Fibroblast of the aortic adventitia (primary cell): ENCODE measurements around the gene COL4A6. TPM values are rescaled to one million over a fixed set of nuclear protein-coding genes. Genes with fewer than 3 reads are reported as not detected.

Source experiments
- DNase-seq: peaks from one replicate; pipeline ENCODE4 v3.0.0-alpha.2; 2010; ENCODE audit warnings: low read depth
- H3K4me3 ChIP-seq: 2 replicates; pipeline ENCODE4 v1.5.1; 2011; ENCODE audit warnings: low read depth, mild to moderate bottlenecking, control low read depth, low read length, moderate library complexity
- total RNA-seq: library from RNA; depleted of rRNA; stranded (reverse); fragments of >200 nt; gene quantifications from 2 replicates; pipeline ENCODE4 v1.2.3, GENCODE V29; 2012; ENCODE audit warnings: low replicate concordance
- TF ChIP-seq, protein P1 (sequence below): IDR thresholded peaks from 2 replicates; pipeline ENCODE4 v1.5.1; 2011; ENCODE audit warnings: mild to moderate bottlenecking, low read length, control low read depth, inconsistent platforms; ENCODE audit not compliant: insufficient read depth

The COL4A6 gene
- total RNA-seq, 1 donor = 2.2 TPM

DNA sequence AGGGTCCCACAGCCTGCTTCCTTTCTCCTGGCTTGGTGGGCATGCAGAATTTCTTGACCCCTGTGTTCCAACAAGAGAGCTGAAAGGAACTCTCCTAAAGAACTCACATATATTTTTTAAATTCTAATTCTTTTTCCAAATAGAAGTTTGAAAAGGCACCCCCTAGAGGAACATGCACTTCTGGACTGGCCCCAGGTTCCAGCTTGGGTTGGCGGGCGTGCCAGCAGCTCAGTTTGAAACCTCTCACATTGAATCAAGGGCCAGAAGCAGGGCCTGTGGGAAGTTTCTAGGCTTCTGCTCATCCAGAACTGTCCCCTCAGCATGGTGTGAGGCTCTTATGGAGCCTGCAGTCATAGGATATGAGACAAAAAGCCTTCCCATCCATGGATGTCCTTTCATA, 214.0 kb downstream of the COL4A6 start:
- TF ChIP-seq, protein P1, sequence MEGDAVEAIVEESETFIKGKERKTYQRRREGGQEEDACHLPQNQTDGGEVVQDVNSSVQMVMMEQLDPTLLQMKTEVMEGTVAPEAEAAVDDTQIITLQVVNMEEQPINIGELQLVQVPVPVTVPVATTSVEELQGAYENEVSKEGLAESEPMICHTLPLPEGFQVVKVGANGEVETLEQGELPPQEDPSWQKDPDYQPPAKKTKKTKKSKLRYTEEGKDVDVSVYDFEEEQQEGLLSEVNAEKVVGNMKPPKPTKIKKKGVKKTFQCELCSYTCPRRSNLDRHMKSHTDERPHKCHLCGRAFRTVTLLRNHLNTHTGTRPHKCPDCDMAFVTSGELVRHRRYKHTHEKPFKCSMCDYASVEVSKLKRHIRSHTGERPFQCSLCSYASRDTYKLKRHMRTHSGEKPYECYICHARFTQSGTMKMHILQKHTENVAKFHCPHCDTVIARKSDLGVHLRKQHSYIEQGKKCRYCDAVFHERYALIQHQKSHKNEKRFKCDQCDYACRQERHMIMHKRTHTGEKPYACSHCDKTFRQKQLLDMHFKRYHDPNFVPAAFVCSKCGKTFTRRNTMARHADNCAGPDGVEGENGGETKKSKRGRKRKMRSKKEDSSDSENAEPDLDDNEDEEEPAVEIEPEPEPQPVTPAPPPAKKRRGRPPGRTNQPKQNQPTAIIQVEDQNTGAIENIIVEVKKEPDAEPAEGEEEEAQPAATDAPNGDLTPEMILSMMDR = no peak
- no peak overlapping the region for H3K4me3 ChIP-seq
- no peak for DNase-seq

DNA sequence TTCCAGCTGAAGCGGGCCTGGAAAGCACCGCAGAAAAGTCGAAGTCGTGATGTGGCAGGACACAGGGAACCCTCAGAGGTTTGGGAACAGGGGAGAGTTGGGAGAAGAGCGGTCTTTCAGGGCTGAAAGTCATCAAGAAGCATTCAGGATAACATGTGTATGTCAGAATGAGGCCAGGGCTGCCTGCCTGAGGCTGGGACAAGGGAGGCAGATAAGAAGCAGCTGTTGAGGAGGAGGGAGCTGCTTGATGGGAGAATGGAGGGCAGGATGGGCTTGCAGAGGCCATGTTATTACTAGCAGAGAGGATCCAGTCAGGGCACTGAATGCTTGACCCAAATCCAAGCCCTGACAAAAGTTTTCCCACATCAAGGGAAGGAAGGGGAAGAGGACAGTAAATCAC, 214.6 kb downstream of the COL4A6 start:
- DNase-seq = peak; percentile 25
- no peak overlapping the region for H3K4me3 ChIP-seq
- TF ChIP-seq, protein P1 = no peak

DNA sequence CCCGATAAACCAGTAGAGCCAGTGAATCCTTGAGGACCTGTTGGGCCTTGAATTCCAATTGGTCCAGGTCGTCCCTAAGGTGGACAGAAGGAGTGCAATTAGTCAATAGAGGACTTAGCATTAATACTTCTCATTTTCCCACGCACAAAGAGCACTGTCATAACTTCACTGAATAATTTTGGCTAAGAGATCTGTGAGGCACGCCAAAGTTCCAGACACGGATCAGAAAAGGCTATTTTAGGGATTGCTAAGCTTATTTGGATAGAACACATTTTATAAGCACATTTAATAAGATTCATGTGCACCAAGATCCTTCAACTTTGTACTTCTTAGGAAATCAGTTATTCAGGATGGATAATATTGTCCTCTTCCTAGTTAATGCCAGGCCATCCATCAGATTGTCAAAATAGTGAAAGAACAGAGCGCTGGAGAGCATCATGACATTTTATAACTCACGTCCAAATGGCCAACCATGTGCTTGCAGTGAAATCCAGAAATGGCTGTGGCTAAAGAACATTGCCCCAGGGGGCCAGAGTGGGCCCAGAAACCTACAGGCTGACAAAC, 216.8 kb downstream of the COL4A6 start:
- TF ChIP-seq, protein P1 = no peak
- DNase-seq = peak; percentile 31
- H3K4me3 ChIP-seq = no peak overlapping the region

DNA sequence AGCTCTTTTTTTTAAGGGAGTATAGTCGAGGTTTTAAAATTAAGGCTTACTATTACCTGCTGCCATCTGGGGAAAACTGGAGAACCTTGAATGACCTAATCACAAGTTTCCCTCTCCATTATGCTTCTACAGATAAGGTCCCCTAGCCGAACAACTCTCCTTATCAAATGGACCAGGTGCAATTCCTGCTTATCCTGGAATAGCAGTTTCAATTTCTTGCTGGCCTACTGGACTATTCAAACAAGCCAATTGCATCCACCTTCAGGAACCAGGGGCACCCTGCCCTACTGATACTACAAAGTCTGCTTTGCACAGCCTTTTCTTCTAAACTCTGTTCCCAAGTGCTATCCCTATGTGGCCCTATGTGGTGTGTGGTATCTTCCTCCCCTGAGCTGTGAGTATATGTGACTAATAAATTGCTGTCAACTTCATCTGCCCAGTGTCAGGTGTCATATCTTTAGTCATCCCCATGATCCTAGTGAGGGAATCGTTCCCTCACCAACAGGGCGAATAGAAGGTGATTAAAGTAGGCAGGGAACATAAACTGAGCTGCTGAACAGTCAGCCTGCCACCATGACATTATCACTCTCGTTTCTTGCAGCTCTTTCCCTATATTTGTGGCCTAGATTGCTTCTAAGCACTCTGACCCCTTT, 218.1 kb downstream of the COL4A6 start:
- H3K4me3 ChIP-seq = no peak overlapping the region
- DNase-seq = no peak
- TF ChIP-seq, protein P1 = no peak

DNA sequence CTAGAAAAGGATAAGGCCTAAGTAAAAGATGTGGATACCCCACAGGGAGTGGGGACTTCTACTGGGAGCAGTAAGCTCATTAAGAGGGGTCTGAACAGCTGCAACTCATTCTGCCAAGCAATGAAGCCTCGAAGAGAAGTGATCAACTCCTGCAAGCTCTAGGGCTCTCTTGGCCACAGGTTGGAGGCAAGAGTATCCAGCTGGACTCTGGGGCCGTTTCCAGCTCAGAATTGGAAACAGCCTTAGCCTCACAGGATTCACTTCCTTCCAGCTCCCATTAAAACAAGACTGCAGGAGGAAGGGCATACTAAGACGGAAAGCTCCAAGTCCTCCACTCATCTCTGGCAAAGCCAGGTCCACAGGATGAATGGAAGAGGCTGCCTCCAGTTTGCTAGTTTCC, 220.3 kb downstream of the COL4A6 start:
- DNase-seq = peak; percentile 44
- H3K4me3 ChIP-seq = no peak overlapping the region
- TF ChIP-seq, protein P1 = no peak

DNA sequence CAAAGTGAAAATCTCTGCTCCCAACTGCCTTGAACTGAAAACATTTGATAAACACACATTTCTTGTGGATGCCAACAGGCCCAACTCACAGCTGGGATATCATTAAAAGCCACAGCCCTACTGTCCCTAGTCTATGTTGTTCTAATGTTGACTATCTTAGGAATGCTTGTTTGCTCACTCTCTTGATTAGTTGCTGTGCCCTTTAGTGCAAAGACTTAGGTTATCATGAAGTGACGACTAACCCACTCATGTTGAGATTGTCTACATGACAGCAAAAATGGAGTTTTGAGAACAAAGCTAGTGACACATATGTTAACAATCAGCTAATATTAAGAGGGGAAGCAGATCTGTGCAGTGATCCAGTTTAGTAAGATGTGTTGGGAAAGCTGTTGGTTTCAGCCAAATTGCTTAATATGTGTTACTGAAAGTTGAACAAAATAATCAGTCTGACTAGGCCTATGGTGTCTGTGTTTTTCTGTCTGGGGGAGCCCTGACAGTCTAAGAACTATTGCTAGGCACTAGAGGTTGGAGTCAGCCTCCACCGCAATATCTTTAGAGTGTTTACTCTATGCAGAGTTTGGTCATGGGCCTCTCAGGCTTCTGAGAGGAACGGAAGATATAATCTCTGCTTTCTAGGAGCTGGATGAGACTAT, 221.2 kb downstream of the COL4A6 start:
- H3K4me3 ChIP-seq = no peak overlapping the region
- DNase-seq = peak; percentile 63
- TF ChIP-seq, protein P1 = no peak
